GM15510 (cell line): Measurements from ENCODE around the gene RSPO3.

Source experiments
- POLR2A ChIP-seq: IDR thresholded peaks from 3 replicates; pipeline ENCODE4 v1.6.1; 2011; ENCODE audit warnings: borderline replicate concordance; ENCODE audit not compliant: insufficient read length; ENCODE audit errors: extremely low read depth

RSPO3 gene

DNA sequence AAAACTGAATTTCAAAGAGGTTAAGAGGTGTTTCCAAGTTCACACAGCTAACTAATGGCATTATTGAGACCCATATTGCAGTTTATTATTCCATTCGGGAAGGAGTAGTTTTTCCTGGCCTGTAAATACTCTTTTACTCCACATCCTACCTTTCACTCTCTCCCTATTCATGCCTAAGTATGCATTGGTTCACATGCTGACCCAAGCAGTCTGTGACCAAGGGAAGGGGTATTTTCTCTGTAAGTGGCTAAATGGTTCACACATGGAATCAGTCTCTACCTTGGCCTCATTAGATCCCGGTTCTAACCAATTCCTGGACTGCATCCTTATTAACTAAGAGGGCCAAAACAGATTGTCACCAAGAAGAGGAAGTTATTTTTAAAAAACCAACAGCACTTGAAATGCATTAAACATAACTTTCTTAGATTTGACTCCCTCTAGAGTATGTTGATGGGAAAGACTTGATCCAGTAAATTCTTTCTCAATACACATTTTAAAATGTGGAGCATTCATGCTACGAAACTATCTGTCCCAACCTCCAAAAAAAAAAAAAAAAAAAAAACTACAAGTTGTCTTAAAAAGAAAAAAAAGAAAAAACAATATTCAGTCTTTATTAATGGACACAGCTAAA is 17.8 kb upstream of the RSPO3 start:
- no peak for TF ChIP-seq POLR2A

DNA sequence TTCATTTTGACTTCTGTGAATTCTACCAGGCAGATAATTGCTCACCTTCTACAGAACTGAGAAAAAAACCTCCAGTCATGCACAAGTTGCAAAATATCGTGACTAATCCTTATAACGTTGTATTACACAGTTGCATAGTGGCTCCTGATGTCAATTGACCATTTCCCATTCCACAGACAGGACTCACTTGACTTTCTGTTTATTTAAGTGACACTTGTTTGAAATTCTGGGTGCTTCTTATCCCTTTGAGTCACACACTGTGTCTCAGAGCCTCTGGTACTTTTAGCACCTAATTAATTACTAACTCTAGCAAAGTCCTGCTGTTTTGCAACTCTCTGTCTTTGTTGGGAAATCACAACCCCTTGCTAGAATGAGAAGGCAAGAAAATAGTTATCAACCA is 16.2 kb upstream of the RSPO3 start:
- no peak for TF ChIP-seq POLR2A

DNA sequence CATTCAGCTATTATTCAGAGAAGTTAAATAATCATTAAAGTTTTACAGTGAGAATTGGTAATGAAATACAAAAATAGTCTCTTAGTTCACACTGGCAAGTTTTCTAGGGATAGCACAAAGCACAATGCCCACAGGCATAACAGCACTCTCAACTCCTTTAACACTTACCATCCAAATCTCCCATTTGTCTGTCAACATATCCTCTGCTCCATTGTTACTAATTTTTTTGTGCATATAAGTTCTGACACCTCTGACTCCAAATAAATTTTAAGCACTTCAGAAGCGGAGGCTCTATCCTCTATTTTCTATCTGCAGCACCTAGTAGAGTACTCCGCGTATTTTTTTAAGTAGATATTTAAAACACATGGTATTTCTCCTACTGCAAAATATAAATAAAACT is 15.6 kb upstream of the RSPO3 start:
- TF ChIP-seq POLR2A: no peak

DNA sequence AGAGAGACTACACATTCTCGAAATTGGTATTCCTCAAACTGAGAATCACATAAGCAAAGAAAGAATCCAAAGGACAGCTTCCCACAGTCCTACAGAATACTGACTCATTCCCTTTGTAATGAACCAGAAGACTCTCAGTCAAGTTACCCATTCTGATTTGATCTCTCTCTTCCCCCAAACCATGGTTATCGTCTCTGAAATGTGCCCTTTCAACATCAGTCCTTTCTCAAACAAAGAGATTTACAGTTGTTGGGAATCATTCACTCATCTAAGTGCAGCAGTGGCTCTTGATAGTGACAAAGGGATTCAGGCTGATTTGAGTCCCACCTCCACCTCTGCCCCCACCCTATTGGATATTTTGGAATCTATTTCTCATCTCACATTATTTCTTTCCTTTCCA is 15.0 kb upstream of the RSPO3 start:
- no peak for TF ChIP-seq POLR2A

DNA sequence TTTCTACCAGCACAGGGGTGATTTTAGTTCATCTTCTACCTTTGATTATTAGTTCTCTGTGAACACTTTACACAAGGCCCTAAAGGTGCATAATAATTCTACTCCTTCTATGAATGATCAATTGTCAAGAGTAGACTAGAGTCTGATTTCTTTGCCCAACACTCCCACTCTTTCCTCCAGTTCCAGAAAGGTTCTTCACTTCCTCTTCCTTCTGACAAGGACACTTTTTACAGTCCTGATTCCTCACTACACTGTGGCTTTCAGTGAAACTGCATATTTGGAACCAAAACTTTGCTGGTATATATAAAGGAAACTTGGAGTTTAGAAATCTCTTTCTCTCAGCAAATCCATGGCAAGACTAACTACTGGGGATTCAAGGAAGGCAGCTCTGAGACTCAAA is 10.6 kb upstream of the RSPO3 start:
- no peak for TF ChIP-seq POLR2A

DNA sequence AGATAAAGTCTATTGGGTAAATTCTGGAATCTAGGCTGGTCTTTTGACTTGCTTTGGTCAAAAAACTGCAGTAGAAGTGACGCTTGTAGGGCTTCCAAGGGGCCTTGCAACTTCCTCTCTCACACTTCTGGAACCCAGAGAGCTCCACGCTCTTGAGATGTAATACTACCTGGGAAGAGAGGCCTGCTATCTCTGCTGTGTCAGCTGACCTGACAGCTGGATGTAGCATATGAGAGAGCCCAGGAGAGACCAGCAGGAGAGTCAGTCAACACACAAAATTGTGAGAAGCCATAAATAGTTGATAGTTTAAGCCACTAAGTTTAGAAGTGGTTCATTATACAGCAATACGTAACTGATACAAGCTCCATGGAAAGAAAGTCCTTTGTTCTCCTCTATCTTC is 7.8 kb upstream of the RSPO3 start:
- no peak for TF ChIP-seq POLR2A

DNA sequence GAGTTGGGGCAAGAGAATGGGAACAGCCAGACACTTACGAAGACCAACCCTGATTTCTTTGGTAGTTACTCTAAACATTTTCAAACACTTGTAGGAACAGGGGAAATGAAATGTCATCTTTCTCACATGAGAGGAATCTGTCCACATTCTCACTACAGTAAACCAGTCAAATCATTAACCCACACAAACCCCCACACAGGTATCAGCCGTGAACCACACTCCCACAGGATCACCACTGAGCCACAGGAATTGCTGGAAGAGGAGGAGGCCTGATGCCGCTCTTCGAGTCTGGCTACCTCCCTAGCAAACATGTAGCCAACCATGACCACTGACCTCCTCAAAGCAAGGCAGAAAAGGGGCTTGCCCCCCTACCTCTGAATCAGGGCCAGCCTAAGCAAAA is 6.9 kb upstream of the RSPO3 start:
- no peak for TF ChIP-seq POLR2A

DNA sequence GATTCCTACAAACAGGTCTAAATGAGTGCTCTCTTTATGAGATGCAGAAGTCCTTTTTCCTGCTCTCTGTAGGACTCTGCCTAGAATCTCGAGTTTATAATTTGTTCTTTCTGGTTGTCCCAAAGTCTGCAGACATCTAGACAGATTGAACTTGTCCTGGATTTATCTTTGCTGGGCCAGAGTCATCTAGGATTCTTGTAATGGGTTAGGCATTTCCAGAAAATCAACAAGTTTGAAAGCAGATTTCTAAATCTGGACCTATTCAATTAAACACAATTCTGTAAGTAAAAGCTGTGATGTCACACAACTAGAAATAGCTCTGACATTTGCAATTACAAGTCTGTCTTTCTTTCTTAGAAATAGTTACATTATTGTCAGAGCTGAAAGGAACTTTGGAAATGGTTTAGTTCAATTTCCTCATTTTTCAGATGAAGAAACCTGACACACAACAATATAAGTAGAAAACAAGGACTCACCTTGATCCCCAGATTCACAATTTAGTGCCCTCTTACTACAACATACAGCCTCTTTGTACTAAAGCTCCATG is 4.2 kb upstream of the RSPO3 start:
- no peak for TF ChIP-seq POLR2A

DNA sequence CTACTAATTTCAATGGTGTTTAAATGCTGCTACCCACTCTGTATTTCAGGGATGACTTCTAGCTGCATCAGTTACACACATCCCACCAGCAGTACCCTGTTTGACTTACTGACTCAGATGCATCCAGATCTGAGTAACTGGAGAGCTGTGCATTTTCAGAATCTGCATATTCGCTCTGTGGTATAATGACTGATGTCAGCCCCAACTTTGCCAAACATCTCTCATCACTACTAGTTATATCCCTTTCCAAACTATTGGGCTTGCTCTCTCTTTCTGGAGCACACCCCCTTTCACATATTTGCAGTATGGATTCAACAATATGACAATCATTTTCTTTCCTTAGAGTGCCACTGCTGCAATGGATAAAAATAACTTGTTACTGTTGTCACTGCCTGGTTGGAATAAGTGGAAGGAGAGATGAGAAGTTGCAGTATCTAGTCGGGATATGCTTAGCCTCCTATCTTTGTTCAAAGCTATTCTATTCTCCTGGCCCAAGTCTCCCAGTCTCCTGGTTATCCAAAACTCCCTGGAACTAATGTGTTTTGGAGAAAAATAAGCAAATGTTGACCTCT is 3.3 kb upstream of the RSPO3 start:
- no peak for TF ChIP-seq POLR2A

DNA sequence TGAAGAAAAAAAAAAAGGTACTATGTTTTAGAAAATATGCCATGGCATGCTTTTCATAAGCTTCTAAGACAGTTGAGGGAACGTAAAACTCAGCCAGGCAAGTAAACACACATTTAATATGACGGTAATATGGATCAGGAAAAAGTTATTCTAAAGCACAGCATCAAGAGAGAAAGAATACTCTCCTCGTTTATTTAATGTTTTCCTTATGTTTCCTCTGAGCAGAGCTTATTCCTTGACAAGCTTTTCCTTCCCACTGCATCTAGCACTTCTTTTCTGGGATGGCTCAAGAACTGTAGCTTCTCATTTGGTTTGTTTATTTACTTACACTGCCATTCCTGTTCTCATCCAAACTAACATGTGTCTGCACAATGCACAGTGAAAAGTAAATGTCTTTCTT is 2.7 kb upstream of the RSPO3 start:
- no peak for TF ChIP-seq POLR2A

DNA sequence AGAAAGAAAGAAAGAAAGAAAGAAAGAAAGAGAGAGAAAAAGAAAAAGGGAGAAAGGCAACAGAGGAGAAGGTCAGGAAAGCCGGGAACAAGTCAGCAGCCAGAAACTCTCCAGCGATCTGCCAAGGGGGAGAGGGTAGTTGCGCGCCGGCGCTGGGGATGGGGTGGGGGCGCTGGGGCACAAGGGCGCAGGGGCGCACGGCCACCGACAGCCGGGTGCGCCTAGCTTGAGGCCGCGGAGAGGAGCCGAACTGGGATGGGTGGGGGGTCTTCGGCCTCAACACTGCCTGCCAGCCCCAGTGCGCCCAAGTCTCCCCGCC is 533 bp upstream of the RSPO3 start:
- TF ChIP-seq POLR2A: no peak

DNA sequence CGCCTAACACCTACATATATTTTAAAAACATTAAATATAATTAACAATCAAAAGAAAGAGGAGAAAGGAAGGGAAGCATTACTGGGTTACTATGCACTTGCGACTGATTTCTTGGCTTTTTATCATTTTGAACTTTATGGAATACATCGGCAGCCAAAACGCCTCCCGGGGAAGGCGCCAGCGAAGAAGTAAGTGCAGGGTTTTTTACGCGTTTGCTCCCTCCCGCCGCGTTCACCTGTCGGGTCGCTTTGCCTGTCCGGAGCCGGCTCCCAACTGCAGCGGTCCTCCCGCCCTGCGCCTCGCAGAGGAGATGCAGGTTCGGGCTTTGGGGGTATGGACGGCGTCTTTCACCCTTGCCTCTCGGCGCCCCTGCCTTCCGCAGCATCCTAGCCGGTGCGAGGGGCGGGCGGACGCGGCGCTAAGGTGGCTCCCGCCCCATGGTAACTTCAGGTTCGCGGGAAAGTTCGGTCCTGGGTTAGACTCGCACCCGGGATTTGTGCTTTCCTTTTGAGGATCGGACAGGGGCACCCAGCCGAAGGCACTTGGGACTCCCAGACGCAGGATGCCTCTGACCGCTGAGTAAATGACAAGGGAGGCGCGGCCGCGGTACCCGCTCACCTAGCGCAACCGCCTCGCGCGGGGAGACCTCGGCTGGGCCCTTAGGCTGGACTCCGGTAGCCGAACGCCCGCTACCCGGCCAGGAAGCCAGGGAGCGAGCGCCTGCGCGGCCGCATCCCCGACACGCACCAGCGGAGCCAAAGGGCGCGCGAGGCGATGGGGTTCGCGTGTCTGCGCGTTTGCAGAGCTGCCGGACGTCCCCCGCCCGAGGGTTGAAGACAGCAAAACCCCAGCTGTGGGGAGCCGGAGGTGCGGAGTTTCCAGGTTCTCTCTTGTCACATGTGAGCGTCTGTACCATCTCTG is 891 bp downstream of the RSPO3 start:
- TF ChIP-seq POLR2A: no peak

DNA sequence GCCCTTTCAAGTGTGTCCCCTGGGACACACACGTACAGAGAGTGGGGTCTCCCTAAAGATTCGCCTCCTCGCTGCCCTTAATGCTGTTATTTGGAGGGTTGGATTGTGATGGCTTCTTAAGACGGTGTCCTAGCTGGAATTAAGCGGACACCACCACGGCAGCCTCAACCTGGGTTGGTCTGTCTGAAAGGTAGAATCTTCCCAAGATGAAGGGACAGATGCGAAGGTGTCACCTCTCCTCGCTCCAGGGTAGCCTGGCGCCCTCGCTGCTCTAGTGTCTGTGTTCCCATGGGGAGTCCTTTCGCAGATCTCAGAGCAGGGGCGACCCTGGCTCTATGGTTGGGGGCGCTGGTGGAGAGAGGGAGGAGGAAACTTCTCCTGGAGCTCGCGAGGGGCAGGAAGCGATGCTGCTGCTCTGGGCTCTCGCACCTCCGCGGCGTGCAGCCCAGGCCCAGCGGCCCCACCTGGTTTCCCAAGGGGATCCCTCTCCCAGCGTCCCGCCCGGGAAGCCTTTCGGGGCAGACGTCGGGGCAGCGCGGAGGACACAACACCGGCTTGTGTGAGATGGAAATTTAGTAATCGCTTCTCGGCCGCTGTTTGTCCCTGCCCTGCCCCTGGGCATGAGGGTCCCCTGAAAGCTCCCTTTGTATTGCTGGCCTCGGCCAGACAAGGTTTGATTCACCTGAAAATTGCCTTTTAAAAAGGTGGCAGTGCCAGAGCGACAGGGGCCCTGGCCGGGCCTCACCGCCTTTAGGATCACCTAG is 1.7 kb downstream of the RSPO3 start:
- no peak for TF ChIP-seq POLR2A

DNA sequence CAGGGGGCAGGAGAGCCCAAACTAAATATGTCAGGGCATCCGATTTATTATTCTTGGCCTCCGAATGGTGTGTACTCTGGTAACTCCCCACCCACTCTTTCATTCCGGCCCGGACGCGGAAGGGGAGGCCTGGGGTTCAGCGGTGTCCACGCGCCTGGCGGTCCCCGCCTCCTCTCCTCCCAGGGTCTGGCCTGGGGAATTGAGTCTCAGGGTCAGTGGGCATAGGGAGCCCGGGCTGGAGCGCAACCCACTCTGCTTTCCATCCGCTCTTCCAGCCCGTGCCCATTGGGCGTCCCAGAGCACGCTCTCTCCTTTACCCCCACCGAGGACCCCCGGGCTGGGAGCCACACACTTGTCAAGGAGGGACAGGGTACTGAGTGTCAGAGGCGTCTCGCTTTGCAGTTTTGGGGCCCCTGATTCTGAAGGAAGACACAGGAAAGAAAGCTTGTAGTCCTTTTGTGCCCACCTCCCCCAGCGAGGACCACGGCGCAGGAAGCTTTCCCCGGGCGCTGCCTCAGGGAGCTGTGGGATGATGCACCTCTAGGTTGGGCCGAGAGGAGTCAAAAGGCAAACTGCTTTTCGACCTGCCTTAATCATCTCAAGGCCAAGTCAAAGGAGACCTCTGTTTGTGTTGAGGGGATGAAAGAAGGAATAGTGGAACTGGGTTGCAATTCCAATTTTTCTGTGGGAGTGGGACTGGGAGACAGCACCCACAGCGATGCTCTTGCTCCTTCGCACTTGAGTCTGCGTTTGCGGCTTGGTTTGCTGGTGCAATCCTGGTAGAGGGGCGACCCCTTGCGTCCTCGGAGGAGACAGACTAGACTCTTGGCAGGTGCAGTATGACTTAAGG is 2.5 kb downstream of the RSPO3 start:
- no peak for TF ChIP-seq POLR2A
